GM13976 (cell line): ENCODE data around the gene BICC1.

Experiments
- DNase-seq: peaks from one replicate; pipeline ENCODE4 v3.0.0; 2012; ENCODE audit warnings: low spot score
- in situ Hi-C: fragments of 300-500 bp; cut with MboI; formaldehyde crosslinking; loops from one replicate; pipeline ENCODE4 v1.12.0; 2022; ENCODE audit warnings: low sequenced_read_pairs, mixed read lengths, inconsistent platforms; ENCODE audit not compliant: unreplicated experiment
- TF ChIP-seq, protein P1 (sequence below): IDR thresholded peaks from 2 replicates; pipeline ENCODE4 v1.5.1; 2012; ENCODE audit warnings: borderline replicate concordance, mild to moderate bottlenecking; ENCODE audit not compliant: insufficient read depth; ENCODE audit errors: extremely low read depth, missing control alignments, control extremely low read depth

BICC1 gene

DNA sequence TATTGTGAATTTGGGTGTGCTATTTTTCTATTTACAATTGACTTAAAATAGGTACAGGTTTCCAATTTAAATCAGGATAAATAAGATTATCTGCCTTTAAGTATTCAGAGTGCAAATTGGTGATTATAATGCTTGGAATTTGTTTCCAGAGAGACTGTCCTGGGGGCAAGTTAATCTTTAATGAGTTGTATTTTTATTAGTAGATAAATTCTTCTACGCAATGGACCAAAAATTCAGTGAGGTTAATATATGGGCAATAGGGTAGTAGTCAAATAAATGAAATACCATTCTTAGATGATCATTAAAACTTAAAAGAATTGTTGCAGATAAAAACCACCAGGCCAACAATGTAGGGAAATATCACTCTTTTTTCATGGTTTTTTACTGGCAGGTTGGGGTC lies 3.4 kb downstream of the BICC1 start:
- in situ Hi-C loops: no loop called here
- no peak for DNase-seq
- TF ChIP-seq, protein P1, sequence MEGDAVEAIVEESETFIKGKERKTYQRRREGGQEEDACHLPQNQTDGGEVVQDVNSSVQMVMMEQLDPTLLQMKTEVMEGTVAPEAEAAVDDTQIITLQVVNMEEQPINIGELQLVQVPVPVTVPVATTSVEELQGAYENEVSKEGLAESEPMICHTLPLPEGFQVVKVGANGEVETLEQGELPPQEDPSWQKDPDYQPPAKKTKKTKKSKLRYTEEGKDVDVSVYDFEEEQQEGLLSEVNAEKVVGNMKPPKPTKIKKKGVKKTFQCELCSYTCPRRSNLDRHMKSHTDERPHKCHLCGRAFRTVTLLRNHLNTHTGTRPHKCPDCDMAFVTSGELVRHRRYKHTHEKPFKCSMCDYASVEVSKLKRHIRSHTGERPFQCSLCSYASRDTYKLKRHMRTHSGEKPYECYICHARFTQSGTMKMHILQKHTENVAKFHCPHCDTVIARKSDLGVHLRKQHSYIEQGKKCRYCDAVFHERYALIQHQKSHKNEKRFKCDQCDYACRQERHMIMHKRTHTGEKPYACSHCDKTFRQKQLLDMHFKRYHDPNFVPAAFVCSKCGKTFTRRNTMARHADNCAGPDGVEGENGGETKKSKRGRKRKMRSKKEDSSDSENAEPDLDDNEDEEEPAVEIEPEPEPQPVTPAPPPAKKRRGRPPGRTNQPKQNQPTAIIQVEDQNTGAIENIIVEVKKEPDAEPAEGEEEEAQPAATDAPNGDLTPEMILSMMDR: no peak

DNA sequence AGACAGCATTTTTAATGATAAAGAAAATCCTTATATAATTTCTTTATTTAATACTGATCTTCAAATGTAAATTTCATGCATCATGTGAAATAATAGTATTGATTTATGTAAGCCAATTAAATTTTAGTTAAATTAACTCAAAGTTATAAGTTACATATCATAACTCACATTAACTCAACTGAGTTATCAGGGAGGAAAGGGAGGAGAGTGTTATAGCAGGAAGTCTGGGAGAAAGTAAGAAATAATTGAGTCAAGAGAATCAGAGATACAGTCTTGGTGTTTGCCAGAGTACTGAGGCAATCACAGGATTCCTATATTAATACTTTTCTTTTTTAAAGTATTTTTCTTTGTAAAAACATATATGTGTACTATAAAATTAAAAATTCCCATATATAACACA lies 4.0 kb downstream of the BICC1 start:
- TF ChIP-seq, protein P1: no peak
- in situ Hi-C loops: no loop called here

DNA sequence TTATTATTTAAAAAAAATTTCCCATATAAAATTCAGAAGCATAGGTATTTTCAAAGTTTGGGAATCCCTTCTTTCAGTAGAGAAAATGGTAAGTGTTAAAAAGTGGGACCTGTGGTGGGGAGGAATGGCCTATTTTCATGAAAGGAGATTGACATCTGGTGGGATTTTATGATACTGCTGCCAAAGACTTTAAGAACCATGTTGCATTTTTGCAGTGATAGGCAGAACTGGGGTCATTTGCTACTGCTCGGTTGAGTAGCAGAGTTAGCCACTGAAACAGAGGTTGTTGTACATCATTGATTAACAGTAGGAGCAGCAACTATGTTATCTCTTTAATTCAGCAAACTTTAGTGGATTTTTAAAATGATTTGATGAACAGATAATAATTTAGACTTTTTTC lies 4.4 kb downstream of the BICC1 start:
- DNase-seq: no peak
- TF ChIP-seq, protein P1: no peak
- in situ Hi-C loops: no loop called here

More for the DNA sequence above, 4.0 kb downstream of the BICC1 start:
- DNase-seq: no peak

DNA sequence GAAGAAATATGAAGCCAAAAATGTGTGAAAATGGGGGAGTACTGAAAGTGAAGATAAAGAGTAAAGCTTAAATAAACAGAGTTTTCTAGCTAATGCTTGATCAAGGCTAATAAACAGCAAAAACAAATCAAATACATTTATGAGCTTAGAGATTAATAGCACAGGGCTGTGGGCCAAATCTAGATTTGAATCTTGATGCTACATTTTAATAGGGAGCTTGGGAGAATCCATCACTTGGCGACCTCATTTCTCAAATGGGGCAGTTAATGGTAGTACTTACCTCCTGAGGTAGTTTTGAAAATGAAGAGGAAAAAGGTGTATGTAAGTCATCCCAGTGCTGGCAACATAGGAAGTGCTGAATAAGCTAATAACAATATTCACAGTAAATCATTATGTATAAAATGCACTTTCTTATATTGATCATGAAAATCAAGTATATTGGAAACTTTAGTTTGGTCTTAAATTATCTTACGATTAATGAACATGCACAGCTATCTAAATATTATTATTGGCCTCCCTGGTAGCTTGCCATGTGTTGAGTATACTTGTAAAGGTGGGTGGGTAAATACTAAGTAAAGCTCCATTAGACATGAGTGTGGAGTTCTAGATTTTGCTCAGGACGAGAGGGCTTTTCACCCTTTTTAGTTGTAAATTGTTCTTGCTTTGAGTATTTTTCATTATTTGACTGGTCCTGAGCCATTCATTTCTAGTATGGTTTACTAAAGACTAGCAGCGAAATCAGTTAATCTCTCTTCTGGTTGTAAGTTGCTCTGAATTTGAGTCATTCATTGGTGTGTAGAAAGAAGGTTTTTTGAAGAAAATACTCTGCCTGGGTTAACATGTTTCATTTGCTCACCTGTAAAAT lies 5.1 kb downstream of the BICC1 start:
- in situ Hi-C loops: no loop called here
- TF ChIP-seq, protein P1: no peak
- no peak for DNase-seq

DNA sequence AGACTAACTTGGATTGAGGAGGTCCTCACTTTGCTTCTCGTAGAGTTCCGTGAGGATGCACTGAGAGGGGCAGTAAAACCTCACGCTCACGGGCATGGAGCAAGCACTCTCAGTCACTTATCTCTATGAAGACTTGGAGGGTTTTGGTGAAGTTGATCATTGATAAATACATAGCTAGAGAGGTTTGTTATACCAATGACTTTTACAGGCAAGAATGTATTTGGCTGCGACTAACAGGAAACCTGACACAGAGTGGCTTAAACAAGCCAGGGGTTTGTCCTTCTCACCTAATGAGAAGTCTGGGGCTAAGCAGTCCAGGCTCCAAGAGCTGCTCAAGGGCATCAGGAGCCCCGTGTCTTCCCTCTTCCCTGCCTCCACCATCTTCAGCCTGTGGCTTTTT lies 6.1 kb downstream of the BICC1 start:
- TF ChIP-seq, protein P1: no peak
- no peak for DNase-seq
- in situ Hi-C loops: no loop called here

DNA sequence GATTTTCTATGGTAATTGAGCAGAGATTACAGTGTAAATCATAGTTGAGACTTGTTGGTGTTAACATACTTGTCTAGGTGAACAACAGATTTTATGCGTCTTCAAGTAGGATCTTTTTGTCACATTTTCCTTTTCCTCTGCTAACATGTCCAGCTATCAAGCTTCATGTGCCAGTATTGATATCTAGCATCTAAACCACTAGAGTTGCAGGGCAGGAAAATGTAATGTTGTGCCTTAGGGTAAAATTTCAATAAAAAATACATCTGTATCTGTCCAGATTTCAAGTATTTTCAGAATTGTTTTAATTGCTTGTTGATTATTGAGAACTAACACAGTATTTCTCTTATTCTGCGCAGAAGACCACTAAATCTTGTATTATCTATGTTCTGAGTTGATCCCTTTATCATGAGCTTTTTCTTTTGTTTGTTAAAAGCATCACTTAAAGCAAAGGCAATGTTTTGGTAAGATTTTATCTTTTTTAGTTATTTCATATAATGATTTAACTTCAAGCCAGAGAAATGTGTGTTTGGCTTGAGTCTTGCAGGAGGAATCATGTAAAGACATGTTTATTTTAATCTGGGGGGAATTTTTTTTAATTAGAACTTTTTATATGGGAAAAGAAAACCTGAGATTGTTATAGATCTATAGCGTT lies 16.5 kb downstream of the BICC1 start:
- TF ChIP-seq, protein P1: no peak
- DNase-seq: no peak
- in situ Hi-C loops: no loop called here
